Esophagus squamous epithelium (tissue), 4 donors: ENCODE measurements around the gene NR3C1.

Experiments
- POLR2A ChIP-seq, 4 donors: fragments of 450-650 bp; IDR thresholded peaks; one replicate each; pipeline ENCODE4 v1.6.1; 2017; ENCODE audit warnings: antibody characterized with exemption in 4 of 4, mild to moderate bottlenecking in 4 of 4, moderate library complexity in 3 of 4
- TF ChIP-seq, protein P1 (sequence below), 6 experiments: fragments of 450-650 bp in 4 of 6; fragments of 200-600 bp in 2 of 6; sonication (generic) in 2 of 6; IDR thresholded peaks; one replicate each; pipeline ENCODE4 v1.5.1; 2016 to 2019; ENCODE audit warnings: antibody characterized with exemption in 6 of 6, mild to moderate bottlenecking in 4 of 6, moderate library complexity in 4 of 6

GRCh38 chr5:143277536-143277935, 126.0 kb downstream of the NR3C1 start:
- TF ChIP-seq, protein P1, sequence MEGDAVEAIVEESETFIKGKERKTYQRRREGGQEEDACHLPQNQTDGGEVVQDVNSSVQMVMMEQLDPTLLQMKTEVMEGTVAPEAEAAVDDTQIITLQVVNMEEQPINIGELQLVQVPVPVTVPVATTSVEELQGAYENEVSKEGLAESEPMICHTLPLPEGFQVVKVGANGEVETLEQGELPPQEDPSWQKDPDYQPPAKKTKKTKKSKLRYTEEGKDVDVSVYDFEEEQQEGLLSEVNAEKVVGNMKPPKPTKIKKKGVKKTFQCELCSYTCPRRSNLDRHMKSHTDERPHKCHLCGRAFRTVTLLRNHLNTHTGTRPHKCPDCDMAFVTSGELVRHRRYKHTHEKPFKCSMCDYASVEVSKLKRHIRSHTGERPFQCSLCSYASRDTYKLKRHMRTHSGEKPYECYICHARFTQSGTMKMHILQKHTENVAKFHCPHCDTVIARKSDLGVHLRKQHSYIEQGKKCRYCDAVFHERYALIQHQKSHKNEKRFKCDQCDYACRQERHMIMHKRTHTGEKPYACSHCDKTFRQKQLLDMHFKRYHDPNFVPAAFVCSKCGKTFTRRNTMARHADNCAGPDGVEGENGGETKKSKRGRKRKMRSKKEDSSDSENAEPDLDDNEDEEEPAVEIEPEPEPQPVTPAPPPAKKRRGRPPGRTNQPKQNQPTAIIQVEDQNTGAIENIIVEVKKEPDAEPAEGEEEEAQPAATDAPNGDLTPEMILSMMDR (IDR thresholded peaks at IDR 0.05): no peak
- TF ChIP-seq POLR2A (IDR thresholded peaks at IDR 0.05): no peak
